Activated CD4-positive, alpha-beta T cell treated with anti-CD3 and anti-CD28 coated beads for 1 hour (primary cell): Measurements from ENCODE around the gene PLA2G4B.
"Not testable (repeated sequence)": the region's sequence is repeated elsewhere in the genome, so short reads cannot be mapped to it uniquely, and the experiment has no call there.

Source experiments
- DNase-seq: peaks from one replicate; pipeline ENCODE4 v3.0.0-alpha.2; 2020

Gene PLA2G4B

DNA sequence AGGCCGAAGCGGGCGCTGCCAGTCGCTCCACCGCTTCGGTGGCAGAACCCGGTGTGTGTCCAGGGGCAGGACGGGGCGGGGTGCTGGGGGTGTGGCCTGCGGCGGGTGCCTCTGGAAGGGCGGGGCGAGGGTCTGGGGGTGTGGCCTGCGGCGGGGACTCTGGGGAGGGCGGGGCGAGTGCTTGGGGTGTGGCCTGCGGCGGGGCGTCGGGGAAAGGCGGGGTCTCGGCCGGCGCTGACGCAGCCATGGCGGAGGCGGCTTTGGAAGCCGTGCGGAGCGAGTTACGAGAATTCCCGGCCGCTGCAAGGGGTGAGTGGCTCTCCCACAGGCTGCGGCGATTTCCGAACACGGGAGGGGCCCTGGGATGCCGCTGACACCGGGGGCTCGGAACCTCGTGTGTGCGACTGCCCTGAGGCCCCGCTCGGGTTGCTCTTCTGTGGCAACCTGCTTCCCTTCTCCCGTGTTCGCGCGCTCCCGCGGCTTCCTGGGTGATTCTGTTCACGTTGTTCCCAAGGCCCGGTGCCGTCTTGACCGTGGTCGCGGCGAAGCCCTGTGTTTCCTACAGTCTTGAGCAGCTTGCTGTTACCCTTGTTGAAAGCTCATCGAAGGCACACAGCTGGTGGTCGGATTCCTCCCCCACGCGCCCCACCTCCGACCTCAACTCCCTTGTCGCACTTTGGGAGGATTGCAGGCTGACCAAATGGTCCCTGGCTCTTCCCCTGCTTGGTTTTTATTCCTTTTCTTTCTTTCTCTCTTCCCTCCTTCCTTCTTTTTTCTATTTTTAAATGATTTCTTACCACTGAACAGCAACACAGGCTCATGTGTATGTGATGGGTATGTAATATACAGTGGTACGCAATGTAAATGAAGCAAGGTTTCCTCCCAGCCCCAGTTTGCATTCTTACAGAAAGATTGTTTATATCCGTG, 10.5 kb upstream of the PLA2G4B start, which contains the start of gene JMJD7:
Gene JMJD7 (plus strand): TSS at position 213 of the 927 bp plus-strand sequence. CDS start 33 bp downstream, at position 246.
- DNase-seq, result peak; percentile 89

DNA sequence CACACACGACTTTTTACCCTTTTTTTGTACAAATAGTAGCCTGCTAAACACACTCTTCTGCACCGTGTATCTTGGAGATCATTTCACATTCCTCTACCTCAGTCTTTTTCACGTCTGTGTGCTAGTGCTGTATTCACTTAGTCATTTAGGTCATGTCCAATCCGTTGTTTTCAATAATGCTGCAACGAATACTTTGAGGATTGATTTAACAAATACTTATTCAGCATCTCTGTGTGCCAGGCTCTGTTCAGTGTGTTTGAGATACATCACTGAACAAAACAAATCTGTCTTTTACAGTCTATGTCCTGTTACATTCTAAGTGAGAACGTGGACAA, 9.9 kb upstream of the PLA2G4B start:
- no peak for DNase-seq

DNA sequence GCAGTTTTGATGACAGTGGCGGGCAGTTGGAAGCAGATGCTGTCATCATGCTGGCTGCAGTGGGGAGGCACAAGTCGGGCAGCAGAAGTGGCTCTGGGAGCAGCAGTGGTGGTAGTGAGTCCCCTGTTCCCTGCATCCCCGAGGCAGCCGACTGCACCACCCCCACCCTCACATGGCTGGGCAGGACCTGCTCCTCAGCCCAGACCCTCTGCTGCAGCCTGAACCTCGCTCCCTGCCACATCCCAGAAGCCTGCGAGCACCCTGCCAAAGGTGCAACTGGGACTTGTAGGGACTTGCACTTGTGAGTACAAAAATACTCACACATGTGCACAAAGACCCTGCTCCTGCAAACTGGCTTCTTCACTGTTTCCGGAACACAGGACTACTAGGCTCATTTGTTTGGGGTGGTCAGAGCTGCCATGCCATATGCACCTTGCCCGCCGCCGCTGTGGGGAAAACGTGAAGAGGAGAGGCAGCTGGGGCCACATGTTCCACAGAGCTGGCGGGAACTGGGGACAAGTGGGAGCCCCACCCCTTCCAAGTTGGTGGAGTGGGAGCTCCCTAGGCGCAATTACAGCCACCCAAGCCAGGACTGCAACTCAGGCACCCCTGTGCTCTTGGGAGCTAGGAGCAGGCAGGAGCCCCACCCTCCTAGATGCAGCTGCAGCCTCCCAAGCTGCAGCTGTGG, 8.5 kb upstream of the PLA2G4B start:
- no peak for DNase-seq

DNA sequence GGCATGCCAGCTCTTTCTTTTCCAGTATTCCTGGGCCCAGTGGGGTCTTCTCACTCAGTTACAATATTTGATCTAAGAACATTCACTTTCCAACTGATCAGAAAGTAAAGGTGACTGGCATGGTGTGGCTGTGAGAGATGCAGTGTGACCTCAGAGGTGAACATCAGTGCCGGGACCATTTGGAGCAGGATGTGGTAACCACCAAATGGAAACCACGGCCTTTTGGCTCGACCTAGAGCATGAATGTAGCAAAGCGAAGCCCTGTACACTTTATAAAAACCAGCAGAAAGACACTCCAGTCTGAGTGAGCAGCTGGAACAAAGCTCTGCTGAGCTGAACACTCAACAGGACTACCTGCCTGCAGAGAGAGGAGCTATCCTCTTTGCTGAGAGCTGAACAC, 7.4 kb upstream of the PLA2G4B start:
- not testable (repeated sequence) for DNase-seq

DNA sequence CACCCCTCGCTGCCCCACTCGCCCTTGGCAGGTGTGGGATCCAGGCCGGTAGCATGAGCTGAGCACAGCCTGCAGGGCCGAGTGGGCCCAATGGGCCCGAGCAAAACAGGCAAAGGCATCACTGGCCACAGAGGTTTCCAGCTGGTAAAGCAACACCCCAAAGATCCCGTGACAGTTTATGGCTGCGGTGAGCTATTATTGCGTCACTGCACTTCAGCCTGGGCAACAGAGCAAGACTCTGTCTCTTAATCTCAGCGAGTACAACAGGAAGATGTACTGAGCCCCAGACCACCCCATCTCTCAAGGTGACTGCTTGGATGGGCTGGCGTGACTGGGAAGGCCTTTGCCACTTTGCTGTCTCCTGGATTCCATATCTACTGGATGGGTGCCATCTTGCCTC, 6.4 kb upstream of the PLA2G4B start:
- DNase-seq, result no peak

DNA sequence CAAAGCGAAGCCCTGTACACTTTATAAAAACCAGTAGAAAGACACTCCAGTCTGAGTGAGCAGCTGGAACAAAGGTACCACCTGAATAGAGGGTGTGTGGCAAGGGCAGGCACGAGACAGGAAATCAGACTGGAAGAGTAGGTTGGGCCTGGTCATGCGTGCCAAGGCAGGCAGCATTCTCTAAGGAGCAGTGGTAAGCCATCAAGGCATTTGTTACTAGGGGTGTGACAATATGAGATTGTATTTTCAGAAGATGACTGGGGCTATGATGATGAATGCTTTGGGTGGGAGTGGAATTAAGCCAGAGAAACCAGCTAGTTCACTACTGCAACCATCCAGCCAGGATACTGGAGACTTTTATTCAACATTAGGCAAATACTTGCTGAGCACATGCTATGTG, 5.8 kb upstream of the PLA2G4B start:
- no peak for DNase-seq

DNA sequence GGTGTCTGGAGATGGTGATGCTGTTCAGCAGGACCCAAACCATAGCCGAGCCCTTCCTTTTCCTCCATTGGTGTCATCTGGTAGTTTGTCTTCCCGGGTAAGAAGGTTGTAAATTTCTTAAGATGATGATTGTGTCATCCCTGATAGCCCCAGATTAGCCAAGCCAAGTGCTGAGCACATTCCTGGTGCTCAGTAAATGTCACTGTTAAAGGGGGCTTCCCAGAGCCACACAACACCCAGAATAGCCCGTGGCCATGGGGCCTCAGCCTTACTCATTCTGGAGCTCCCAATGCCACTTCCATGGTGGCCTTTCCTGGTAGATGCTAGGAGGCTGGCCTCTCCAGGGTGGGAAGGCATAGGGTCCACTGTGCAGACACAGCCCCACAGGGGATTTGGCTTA, 4.6 kb upstream of the PLA2G4B start:
- DNase-seq, result no peak

DNA sequence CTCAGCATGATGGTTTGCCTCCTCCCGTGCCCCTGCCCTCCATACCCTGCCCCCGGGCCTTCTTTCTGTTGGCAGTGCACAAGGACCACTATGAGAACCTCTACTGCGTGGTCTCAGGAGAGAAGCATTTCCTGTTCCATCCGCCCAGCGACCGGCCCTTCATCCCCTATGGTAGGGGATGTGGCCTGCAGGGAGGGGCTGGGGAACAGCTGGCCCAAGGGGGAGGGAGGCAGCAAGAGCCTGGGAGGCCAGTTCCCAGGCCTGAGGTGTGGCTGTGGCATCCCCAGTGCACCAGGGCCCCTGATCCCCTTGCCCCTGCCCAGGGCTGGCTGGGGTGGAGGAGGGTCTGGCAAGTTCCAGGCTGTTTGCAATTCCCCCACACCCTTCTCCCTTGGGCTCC, 2.6 kb upstream of the PLA2G4B start:
- DNase-seq, result no peak

DNA sequence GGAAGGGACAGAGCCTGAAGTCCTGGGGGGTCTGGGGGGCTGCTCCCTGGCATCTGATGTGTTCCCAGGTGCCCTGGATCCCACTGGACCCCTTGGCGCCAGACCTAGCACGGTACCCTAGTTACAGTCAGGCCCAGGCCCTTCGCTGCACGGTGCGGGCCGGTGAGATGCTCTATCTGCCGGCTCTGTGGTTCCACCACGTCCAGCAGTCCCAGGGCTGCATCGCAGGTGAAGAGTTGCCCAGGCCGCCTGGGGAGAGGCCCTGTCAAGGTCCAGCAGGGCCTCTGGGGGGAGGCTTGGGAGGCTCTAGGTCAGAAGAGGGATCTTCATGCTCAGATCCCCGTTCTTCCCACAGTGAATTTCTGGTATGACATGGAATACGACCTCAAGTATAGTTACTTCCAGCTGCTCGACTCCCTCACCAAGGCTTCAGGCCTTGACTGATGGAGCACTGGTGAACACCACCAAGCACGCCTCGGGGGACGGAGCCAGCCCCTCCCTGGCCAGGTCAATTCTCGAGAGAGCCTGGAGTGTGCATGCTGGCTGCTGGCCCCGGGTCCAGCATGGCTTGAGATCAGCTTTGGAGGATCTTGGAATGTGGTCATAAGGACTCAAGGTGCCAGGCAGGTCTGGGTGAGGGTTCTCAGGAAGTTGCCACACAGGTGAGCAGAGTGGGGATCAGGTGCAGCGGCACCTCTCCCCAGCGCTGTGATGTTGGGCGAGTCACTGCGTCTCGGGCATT, 1.8 kb upstream of the PLA2G4B start:
- DNase-seq, result no peak

DNA sequence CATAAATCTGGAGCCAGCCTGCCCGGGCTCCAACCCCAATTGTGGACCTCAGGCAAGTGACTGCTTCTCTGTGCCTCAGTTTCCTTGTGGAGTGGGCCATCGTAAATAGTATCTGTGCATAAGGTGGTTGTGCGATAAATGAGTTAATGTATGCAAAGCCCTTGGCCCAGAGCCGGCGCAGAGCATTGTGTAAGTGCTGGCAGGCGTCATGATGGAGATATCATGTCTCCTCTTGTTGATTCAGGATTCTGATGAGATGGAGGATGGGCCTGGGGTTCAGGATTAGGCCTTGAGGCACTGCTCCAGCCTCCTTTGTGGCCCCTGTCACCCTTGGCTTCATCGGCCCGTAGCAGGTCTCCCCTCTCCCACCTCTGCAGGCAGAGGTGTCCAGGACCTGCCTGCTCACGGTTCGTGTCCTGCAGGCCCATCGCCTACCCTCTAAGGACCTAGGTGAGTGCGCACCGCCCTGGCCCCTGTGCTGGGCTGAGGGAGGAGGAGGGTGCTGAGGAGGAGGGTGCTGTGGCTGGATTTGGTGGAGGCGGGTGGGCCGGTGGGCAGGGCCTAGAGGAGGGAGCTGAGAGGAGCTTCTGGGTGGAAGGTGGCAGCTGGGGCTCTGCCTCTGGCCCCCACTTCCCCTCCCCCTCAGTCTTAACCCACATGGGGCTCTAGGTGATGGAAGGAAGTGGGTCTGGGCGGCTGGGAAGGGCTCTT, 1.3 kb downstream of the PLA2G4B start:
- no peak for DNase-seq

DNA sequence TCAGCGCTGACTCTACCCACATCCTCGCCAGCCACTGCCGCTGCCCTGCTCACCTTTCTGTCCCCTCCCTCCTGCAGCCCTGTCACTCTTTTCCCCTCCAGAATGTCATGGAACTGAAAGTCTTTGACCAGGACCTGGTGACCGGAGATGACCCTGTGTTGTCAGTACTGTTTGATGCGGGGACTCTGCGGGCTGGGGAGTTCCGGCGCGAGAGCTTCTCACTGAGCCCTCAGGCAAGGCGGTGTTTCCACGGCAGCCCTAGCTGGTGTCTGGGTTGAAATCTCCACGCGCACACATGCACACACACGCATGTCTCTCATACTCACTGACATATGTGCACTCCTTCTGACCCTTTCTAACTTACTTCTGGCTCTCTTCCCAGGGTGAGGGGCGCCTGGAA, 2.0 kb downstream of the PLA2G4B start:
- DNase-seq, result no peak

DNA sequence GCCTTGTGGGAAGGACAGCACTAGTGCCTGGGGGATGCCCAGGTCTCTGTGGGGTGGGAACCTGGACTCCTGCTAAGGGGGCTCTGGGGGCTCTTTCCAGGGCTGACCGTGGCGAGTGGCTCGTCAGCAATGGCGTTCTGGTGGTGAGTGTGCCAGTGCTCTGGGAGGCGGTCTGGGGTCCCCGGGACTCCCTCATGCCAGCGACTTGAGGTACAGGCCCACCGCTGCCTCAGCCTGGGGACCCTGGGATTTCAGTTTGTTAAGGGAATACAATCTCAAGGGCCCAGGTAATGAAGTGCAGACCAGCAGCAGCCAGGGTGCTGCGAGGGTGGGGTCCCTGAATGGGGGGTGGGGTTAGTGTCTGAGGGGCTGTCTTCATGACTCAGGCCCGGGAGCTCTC, 2.5 kb downstream of the PLA2G4B start:
- no peak for DNase-seq

DNA sequence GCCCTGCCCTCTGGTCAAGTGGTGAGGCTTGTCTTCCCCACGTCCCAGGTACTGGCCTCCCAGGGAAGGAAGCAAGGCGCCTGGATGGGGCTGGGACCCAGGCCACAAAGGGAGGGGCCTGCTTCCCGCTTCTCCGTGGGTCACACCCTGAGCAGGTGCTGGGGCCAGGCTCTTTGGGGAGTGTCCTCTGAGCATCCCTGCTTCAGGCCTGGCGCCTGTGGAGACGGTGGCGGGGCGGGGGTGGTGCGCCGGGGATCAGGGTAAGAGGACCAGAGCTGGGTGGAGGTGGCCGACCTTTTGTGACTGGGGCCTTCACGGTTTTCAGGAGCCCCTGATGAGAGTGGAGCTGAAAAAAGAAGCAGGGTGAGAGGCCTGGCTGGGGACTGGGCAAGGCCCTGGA, 3.6 kb downstream of the PLA2G4B start:
- no peak for DNase-seq

DNA sequence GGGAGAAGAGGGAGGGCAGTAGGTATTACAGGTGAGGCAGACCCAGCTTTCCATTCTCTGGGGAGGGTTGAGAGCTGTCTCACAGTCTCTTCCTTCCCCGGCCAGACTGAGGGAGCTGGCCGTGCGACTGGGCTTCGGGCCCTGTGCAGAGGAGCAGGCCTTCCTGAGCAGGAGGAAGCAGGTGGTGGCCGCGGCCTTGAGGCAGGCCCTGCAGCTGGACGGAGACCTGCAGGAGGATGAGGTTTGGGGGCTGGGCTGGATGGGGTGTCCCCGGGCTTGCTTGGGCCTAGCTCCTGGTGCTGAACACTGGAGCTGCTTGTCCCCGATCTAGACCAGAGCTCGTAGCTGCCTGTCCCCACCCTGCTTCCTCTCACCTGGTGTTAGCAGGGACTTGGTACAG, 4.9 kb downstream of the PLA2G4B start:
- DNase-seq, result no peak

DNA sequence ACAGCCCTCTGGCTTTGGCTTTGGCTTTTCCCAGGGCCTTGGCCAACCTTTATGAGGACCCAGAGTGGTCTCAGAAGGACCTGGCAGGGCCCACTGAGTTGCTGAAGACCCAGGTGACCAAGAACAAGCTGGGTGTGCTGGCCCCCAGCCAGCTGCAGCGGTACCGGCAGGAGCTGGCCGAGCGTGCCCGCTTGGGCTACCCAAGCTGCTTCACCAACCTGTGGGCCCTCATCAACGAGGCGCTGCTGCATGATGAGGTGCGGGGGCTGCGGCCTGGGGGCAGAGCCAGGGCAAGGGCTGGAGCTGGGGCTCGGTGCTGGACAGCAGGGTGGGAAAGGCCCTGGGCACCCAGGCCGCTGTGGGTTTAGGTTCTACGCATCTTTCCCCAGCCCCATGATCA, 6.2 kb downstream of the PLA2G4B start:
- DNase-seq, result no peak

DNA sequence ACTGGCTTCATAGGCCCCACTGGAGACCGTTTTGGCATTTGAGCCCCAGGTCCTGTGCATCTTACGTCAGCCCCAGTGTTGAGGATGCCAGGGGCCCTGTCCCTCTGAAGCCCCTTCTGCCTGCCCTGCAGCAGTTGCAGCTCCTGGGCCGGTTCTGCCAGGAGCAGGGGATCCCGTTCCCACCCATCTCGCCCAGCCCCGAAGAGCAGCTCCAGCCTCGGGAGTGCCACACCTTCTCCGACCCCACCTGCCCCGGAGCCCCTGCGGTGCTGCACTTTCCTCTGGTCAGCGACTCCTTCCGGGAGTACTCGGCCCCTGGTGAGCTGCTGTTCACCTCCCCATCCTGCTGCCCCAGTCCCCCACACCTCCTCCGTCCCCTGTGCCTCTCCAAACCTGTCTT, 8.6 kb downstream of the PLA2G4B start:
- DNase-seq, result no peak

DNA sequence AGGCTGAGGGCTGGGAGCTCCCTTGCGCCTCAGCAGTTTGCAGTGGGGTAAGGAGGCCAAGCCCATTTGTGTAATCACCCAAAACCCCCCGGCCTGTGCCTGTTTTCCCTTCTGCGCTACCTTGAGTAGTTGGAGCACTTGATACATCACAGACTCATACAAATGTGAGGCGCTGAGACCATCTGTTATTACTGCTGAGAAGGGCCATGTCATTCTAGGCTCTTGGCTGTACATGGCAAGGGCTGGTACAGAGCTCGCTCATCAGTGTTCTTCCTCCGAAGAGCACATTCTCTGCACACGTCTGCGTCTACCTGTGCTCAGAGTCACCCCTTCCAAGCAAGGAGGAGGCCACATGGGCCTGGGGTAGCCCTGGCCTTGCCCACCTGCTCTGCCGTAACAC, 9.3 kb downstream of the PLA2G4B start:
- no peak for DNase-seq

DNA sequence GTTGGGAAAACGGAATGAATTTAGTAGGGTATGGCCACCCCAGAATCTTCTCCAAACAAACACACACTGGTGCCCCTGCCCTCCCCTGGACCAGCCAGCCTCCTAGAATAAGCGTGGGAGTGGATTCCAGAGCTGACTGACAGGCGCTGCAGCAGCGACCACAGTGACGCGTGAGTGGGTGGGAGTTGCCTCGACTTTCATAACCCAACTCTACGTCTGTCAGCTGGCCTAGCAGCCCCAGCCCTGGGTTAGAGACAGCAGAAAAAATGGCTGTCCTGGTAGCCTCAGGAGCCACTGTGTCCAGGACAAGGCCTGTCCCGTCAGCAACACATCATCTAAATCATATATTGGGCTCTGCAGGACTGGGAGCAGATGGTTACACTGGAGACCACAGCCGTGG, 10.0 kb downstream of the PLA2G4B start:
- no peak for DNase-seq

DNA sequence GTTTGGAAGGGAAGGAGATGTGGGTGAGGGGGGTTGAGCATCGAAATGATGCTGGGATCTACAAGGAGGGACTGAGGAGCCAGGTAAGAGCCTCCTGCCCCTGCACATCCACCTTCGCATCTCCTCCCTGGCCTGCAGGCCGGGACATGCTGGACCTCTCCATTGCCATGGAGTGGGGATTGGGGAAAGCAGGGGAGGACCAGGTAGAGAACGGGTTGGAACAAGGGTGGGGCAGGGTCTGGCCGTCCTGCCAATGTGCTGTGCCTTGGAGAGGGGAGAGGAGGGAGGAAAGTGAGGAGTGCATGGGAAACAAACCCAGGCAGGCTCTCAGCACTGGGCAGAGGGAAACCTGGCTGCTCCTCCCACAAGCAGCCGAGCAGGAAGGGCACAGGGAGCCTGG, 10.6 kb downstream of the PLA2G4B start:
- no peak for DNase-seq

DNA sequence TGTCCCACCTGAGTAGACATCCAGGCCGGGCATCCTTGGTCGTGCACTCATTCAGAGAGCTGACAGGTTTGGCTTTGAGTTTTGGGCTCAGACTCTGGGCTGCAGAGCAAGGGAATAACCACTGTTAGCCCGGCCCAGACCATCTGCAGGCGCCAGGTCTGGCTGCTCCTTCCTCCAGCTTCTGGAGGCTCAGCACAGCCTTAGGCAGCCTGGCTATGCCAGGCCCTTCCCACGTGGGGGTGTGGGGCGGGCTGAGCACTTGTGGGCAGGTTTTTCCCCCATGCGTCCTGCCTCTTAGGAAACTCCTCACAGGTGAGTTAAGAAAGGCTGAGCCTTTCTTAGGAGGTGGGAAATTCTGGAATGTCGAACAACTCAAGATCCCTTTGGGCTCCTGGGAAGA, 11.2 kb downstream of the PLA2G4B start:
- no peak for DNase-seq

DNA sequence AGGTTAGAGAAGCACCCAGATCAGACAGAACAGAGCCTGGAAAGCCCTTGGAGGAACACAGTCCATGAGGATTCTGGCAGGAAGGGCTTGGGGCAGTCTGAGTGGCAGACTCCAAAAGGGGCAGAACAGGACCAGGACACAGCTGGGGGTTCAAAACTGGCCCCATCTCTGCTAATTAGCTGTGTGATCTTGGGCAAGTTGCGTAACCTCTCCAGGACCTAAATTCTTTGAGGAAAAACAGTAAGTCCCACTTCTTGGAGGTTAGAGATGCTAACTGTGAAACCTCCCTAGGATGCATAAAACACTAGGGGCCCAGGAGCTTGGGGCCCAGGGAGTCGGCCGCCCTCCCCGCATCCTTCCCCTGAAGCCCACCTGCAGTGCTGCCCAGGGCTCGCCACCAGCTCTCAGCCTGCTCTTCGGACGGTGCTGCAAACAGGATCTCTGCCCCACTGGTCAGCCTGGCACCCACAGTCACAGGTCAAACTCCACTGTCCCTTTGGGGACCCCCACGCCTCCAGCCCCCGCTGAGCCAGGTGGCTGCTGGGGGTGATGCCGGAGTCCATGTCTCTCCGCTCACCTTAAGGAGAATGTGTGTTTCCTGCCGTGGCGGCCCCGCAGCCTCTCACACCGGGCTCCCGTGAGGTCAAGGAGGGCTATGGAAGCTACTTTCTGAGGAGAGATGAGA, 12.0 kb downstream of the PLA2G4B start:
- no peak for DNase-seq

DNA sequence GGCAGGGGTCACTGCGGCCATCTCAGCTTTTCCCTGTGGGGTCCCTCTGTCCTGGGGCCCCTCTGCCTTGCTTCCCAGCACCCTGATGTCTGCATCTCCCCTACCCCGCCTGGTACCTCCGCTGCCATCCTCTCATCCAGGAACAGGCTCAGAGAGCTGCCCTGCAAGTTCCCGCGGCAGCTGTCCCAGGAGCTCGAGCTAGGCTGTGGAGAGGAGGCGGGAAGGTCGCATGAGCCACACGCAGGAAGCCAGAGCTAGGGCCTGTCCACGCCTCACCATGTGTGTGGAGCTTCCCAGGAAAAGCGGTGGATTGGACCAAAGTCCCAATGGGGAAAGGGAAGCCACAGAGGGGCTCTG, 12.5 kb downstream of the PLA2G4B start:
- no peak for DNase-seq
